Smooth muscle cell (in vitro differentiated cells): ENCODE measurements around the gene RDH5. TPM values are rescaled to one million over a fixed set of nuclear protein-coding genes. Genes with fewer than 3 reads are reported as not detected.

ENCODE experiments used
- DNase-seq: peaks from one replicate; lab custom pipeline; 2025; ENCODE audit not compliant: unreplicated experiment; lab: John Stamatoyannopoulos, UW
- H2AFZ ChIP-seq: fragments of 200-600 bp; sonication (generic); 2 replicates; pipeline ENCODE4 v1.6.0; 2016; ENCODE audit warnings: antibody characterized with exemption, low read depth, mild to moderate bottlenecking
- H3F3A ChIP-seq: fragments of 200-600 bp; sonication (generic); 2 replicates; pipeline ENCODE4 v1.6.0; 2017; ENCODE audit warnings: antibody characterized with exemption, low read depth
- H3K27ac ChIP-seq: fragments of 200-600 bp; sonication (generic); 2 replicates; pipeline ENCODE4 v1.5.1; 2016; ENCODE audit warnings: low read depth, mild to moderate bottlenecking
- H3K27me3 ChIP-seq: fragments of 200-600 bp; sonication (generic); 2 replicates; pipeline ENCODE4 v1.6.1; 2016; ENCODE audit warnings: low read depth, mild to moderate bottlenecking
- H3K36me3 ChIP-seq: fragments of 200-600 bp; sonication (generic); 2 replicates; pipeline ENCODE4 v1.5.1; 2016; ENCODE audit warnings: low read depth
- H3K4me1 ChIP-seq: fragments of 200-600 bp; sonication (generic); 2 replicates; pipeline ENCODE4 v1.5.1; 2016; ENCODE audit warnings: low read depth
- H3K4me2 ChIP-seq: fragments of 200-600 bp; sonication (generic); 2 replicates; pipeline ENCODE4 v1.6.0; 2016; ENCODE audit warnings: mild to moderate bottlenecking
- H3K4me3 ChIP-seq: fragments of 200-600 bp; sonication (generic); 2 replicates; pipeline ENCODE4 v1.5.1; 2016; ENCODE audit warnings: mild to moderate bottlenecking
- H3K79me2 ChIP-seq: fragments of 200-600 bp; sonication (generic); 2 replicates; pipeline ENCODE4 v1.6.0; 2016; ENCODE audit warnings: low read depth, mild to moderate bottlenecking
- H3K9ac ChIP-seq: fragments of 200-600 bp; sonication (generic); 2 replicates; pipeline ENCODE4 v1.6.0; 2016; ENCODE audit warnings: low read depth
- H3K9me3 ChIP-seq: fragments of 200-600 bp; sonication (generic); replicated peaks from 2 replicates; pipeline ENCODE4 v1.5.1; 2016; ENCODE audit warnings: low read depth
- H4K20me1 ChIP-seq: fragments of 200-600 bp; sonication (generic); 2 replicates; pipeline ENCODE4 v1.6.0; 2016; ENCODE audit warnings: low read depth
- WGBS: methylation state at CpG from one replicate; pipeline ENCODE4 v1.1.7; 2016; ENCODE audit warnings: low lambda C conversion rate; 5-methylcytosine and 5-hydroxymethylcytosine counted together
- polyA plus RNA-seq: library from polyadenylated mRNA; unstranded; fragments of >200 nt; fragmentation: Nextera tagmentation; extraction: Ambion mirVana; gene quantifications from 2 replicates; pipeline ENCODE4 v1.2.1, GENCODE V29; 2016
- total RNA-seq: library from RNA; depleted of rRNA; stranded (reverse); fragments of >200 nt; gene quantifications from 2 replicates; pipeline ENCODE4 v1.2.3, GENCODE V29; 2014
- TF ChIP-seq, protein P1 (sequence below): fragments of 200-600 bp; sonication (generic); IDR thresholded peaks from 2 replicates; pipeline ENCODE4 v1.5.1; 2017; ENCODE audit warnings: borderline replicate concordance, mild to moderate bottlenecking, antibody characterized with exemption; ENCODE audit not compliant: insufficient read depth, poor library complexity, severe bottlenecking

Gene RDH5
- total and polyA plus RNA-seq, 2 experiments from 2014 or later: 3.7 TPM; not detected in 1

DNA sequence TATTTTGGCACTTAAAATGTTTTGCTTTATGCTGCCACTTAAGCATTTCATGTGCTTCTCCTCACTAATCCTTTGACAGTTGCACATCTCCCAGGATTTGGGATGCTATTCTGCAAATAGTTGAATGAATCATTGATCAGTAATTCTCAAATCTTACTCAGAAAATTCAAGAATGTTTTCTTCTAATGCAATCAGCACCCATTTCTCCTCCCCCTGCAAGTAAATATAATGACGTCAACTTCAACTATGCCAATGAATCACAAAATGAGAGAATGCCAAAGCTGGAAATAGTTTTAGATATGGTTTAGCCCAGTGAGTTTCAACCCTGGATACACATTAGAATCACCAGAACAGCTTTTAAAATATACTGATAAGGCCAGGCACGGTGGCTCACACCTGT lies 6.5 kb upstream of the RDH5 start:
- Histone ChIP-seq H3K4me1 (peaks cover 27% of the 10 kb centered on the region), H3F3A (no peaks in the 10 kb centered on the region), H3K4me3 (no peak overlapping the region), H2AFZ (no peak overlapping the region), H3K9me3 (no peaks in the 10 kb centered on the region), H3K79me2 (no peaks in the 10 kb centered on the region), H3K36me3 (no peaks in the 10 kb centered on the region), H3K27me3 (peaks cover 40% of the 10 kb centered on the region), H3K9ac (no peak overlapping the region), H4K20me1 (no peaks in the 10 kb centered on the region), H3K27ac (no peak overlapping the region), H3K4me2 (no peak overlapping the region)
- WGBS: 86% methylated on average over 2 of the region's 2 CpGs
- no peak for DNase-seq
- TF ChIP-seq, protein P1, sequence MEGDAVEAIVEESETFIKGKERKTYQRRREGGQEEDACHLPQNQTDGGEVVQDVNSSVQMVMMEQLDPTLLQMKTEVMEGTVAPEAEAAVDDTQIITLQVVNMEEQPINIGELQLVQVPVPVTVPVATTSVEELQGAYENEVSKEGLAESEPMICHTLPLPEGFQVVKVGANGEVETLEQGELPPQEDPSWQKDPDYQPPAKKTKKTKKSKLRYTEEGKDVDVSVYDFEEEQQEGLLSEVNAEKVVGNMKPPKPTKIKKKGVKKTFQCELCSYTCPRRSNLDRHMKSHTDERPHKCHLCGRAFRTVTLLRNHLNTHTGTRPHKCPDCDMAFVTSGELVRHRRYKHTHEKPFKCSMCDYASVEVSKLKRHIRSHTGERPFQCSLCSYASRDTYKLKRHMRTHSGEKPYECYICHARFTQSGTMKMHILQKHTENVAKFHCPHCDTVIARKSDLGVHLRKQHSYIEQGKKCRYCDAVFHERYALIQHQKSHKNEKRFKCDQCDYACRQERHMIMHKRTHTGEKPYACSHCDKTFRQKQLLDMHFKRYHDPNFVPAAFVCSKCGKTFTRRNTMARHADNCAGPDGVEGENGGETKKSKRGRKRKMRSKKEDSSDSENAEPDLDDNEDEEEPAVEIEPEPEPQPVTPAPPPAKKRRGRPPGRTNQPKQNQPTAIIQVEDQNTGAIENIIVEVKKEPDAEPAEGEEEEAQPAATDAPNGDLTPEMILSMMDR: no peak

DNA sequence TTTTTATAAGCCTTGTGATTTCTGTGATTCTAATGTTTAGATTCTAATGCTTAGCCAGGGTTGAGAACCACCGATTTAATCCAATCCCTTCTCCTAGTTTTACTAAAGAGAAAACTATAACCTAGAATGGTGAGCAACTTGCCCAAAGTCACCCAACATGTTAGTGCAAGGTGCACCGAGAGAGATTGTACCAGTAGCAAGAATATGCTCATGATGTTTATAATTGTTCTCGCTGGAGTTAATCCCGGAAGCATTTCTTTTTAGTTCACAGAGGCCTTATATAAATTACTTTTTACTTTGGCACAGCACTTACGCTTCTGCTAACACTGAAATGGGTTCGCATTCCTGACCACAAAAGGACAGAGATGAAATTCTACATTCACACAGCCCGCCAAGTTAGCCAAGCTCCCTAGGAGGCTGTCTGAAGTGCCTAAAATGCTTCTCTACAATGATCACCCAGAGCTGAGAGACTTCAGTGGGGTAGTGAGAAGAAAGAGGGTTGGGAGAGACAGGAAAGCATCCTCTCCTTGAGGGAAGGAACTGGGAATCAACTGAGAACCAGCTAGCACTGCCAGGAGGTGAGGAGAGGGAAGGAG lies 4.9 kb upstream of the RDH5 start:
- no peaks in the 10 kb centered on the region for H3K9me3 ChIP-seq
- H3K9ac ChIP-seq: peak overlapping the region; percentile 93
- peak overlapping the region; percentile 22 for H3K27ac ChIP-seq
- H3K4me1 ChIP-seq: peaks cover 28% of the 10 kb centered on the region
- H2AFZ ChIP-seq: peak overlapping the region; percentile 99
- peaks cover 6% of the 10 kb centered on the region for H3F3A ChIP-seq
- no peaks in the 10 kb centered on the region for H4K20me1 ChIP-seq
- peaks cover 24% of the 10 kb centered on the region for H3K27me3 ChIP-seq
- H3K4me2 ChIP-seq: peak overlapping the region; percentile 94
- no peaks in the 10 kb centered on the region for H3K79me2 ChIP-seq
- TF ChIP-seq, protein P1: no peak
- H3K36me3 ChIP-seq: no peaks in the 10 kb centered on the region
- H3K4me3 ChIP-seq: peak overlapping the region; percentile 92
- 79% methylated on average over 7 of the region's 7 CpGs for WGBS
- DNase-seq: no peak

DNA sequence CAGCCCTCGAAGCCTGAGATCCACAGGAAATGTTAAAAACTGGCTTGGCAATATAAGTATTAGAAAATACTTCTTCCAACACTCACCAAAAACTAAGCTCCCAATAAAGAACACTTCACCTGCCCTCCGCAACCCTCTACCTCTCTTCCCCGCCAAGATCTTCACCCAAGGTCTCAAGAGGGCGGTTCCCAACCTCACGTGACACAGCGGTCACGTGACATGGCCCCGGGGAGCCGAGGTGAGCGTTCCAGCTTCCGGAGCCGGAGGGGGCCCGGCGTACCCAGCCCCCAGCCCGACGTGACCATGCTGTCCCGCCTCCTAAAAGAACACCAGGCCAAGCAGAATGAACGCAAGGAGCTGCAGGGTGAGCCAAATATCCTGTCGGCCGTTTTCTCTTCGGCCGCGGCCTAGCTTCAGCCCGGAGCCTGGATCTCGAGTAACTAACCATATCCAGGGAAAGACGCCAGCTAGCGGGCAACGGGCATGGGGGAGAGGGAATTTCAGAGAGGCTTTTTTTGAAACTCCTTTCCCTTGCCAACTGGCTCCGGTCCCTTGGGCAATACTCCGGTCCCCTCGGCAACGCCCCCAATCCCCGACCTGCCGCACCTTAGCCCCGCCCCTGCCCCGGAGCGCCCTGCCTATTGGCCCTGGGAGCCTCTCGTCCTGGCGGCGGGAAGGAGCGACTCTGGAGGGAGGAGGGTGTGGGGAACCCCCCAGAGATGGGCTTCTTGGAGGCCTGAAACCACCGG lies 4.2 kb upstream of the RDH5 start, which contains the start of gene BLOC1S1:
BLOC1S1 (plus strand) TSS at position 214 of the 749 bp plus-strand sequence; CDS start at position 220, 6 bp downstream.
- H3K4me3 ChIP-seq: peak within 1 kb of the TSS; percentile 92
- H3F3A ChIP-seq: peaks cover 6% of the 10 kb centered on the region
- no peaks in the 10 kb centered on the region for H3K79me2 ChIP-seq
- peak; percentile 75 for DNase-seq
- no peaks in the 10 kb centered on the region for H3K36me3 ChIP-seq
- H3K4me1 ChIP-seq: peaks cover 28% of the 10 kb centered on the region
- H3K27me3 ChIP-seq: peaks cover 17% of the 10 kb centered on the region
- H3K9ac ChIP-seq: peak within 1 kb of the TSS; percentile 93
- no peaks in the 10 kb centered on the region for H4K20me1 ChIP-seq
- H3K9me3 ChIP-seq: no peaks in the 10 kb centered on the region
- peak within 1 kb of the TSS; percentile 94 for H3K4me2 ChIP-seq
- H3K27ac ChIP-seq: peak within 1 kb of the TSS; percentile 86
- peak within 1 kb of the TSS; percentile 99 for H2AFZ ChIP-seq
- 1% methylated on average over 41 of the region's 42 CpGs for WGBS
- TF ChIP-seq, protein P1: no peak

DNA sequence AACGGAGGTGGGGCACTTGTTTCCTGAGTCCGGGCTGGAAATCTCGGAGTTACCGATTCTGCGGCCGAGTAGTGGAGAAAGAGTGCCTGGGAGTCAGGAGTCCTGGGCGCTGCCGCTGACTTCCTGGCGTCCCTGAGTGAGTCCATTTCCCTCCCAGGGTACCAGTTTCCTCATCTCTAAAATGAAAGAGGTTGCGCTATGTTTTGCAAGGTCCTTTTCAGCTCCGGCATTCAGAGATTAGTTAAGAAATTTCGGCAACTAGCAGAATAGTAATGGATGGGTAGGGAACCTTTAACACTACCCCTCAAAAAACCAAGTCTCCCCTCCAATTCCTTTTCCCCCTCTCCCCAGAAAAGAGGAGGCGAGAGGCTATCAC lies 3.6 kb upstream of the RDH5 start:
- Histone ChIP-seq H3K4me1 (peaks cover 28% of the 10 kb centered on the region), H4K20me1 (peaks cover 4% of the 10 kb centered on the region), H2AFZ (peak overlapping the region; percentile 99), H3K4me2 (peak overlapping the region; percentile 94), H3K9me3 (no peaks in the 10 kb centered on the region), H3K9ac (peak overlapping the region; percentile 93), H3F3A (peaks cover 6% of the 10 kb centered on the region), H3K27me3 (peaks cover 16% of the 10 kb centered on the region), H3K79me2 (no peaks in the 10 kb centered on the region), H3K36me3 (no peaks in the 10 kb centered on the region), H3K4me3 (peak overlapping the region; percentile 92), H3K27ac (peak overlapping the region; percentile 86)
- TF ChIP-seq, protein P1: no peak
- 6% methylated on average over 13 of the region's 13 CpGs for WGBS
- DNase-seq: no peak
